OCI-LY3 (cell line): Measurements from ENCODE around the gene FYN.

Source experiments
- H2AFZ ChIP-seq: fragments of 200-600, 300-600 bp; shearing (Covaris generic); 2 replicates; pipeline ENCODE4 v1.6.0; 2014; ENCODE audit warnings: antibody characterized with exemption, low read depth, low read length
- H3K27ac ChIP-seq: fragments of 200-600, 300-600 bp; sonication (generic); 2 replicates; pipeline ENCODE4 v1.5.1; 2014; ENCODE audit warnings: mild to moderate bottlenecking, low read length, moderate library complexity, mixed read lengths
- H3K27me3 ChIP-seq: fragments of 200-600, 300-600 bp; sonication (generic); 2 replicates; pipeline ENCODE4 v1.6.1; 2014; ENCODE audit warnings: low read depth, low read length, mixed read lengths
- H3K36me3 ChIP-seq: fragments of 200-600, 300-600 bp; sonication (generic); replicated peaks from 2 replicates; pipeline ENCODE3; 2014; ENCODE audit warnings: low read depth, low read length, mixed read lengths
- H3K4me1 ChIP-seq: fragments of 300-600, 200-600 bp; sonication (generic); 2 replicates; pipeline ENCODE4 v1.6.1; 2014; ENCODE audit warnings: low read length, mixed read lengths
- H3K4me2 ChIP-seq: fragments of 200-600, 300-600 bp; sonication (generic); 2 replicates; pipeline ENCODE4 v1.6.1; 2014; ENCODE audit warnings: low read length, mixed read lengths
- H3K4me3 ChIP-seq: fragments of 300-600, 200-600 bp; sonication (generic); 2 replicates; pipeline ENCODE4 v1.5.1; 2014; ENCODE audit warnings: antibody characterized with exemption, mild to moderate bottlenecking, low read length, moderate library complexity
- H3K79me2 ChIP-seq: fragments of 300-600, 200-600 bp; shearing (Covaris generic); 2 replicates; pipeline ENCODE4 v1.6.1; 2014; ENCODE audit warnings: mild to moderate bottlenecking, low read length, mixed read lengths
- H3K9ac ChIP-seq: fragments of 300-600, 200-600 bp; shearing (Covaris generic); 2 replicates; pipeline ENCODE4 v1.6.0; 2014; ENCODE audit warnings: mild to moderate bottlenecking, low read length, moderate library complexity
- H3K9me3 ChIP-seq: fragments of 200-600, 300-600 bp; shearing (Covaris generic); 2 replicates; pipeline ENCODE4 v1.6.1; 2014; ENCODE audit warnings: low read length, mixed read lengths; ENCODE audit not compliant: insufficient read depth
- H4K20me1 ChIP-seq: fragments of 200-600, 300-600 bp; sonication (generic); 2 replicates; pipeline ENCODE4 v1.6.1; 2016; ENCODE audit warnings: low read length, mixed read lengths; ENCODE audit not compliant: insufficient read depth
- CTCF ChIP-seq: fragments of 200-600, 300-600 bp; sonication (generic); IDR thresholded peaks from 2 replicates; pipeline ENCODE4 v1.5.1; 2014; ENCODE audit warnings: antibody characterized with exemption, low read length, low read depth
- EZH2phosphoT487 ChIP-seq: fragments of 200-600 bp; shearing (Covaris generic); IDR thresholded peaks from 2 replicates; pipeline ENCODE4 v1.6.1; 2018; ENCODE audit warnings: antibody characterized with exemption, mixed run types, low read depth

The FYN gene

GRCh38 chr6:111709201-111709600 lies 164.1 kb downstream of the FYN start:
- Histone ChIP-seq H2AFZ (no peak overlapping the region), H3K4me1 (no peaks in the 10 kb centered on the region), H3K27ac (no peak overlapping the region), H3K79me2 (no peaks in the 10 kb centered on the region), H3K9ac (no peak overlapping the region), H3K36me3 (no peaks in the 10 kb centered on the region), H3K9me3 (no peaks in the 10 kb centered on the region), H3K4me2 (no peak overlapping the region), H3K27me3 (no peaks in the 10 kb centered on the region), H4K20me1 (no peaks in the 10 kb centered on the region), H3K4me3 (no peak overlapping the region)
- TF ChIP-seq EZH2phosphoT487 (no peak), CTCF (no peak)

GRCh38 chr6:111707773-111708172 lies 165.5 kb downstream of the FYN start:
- Histone ChIP-seq H3K4me3 (no peak overlapping the region), H3K4me2 (no peak overlapping the region), H3K36me3 (no peaks in the 10 kb centered on the region), H4K20me1 (no peaks in the 10 kb centered on the region), H3K27ac (no peak overlapping the region), H3K9ac (no peak overlapping the region), H3K27me3 (no peaks in the 10 kb centered on the region), H3K79me2 (no peaks in the 10 kb centered on the region), H3K9me3 (no peaks in the 10 kb centered on the region), H3K4me1 (no peaks in the 10 kb centered on the region), H2AFZ (no peak overlapping the region)
- TF ChIP-seq EZH2phosphoT487 (no peak), CTCF (no peak)

- Histone ChIP-seq H3K27me3 (no peaks in the 10 kb centered on the region), H3K4me1 (no peaks in the 10 kb centered on the region), H3K79me2 (no peaks in the 10 kb centered on the region), H3K9me3 (no peaks in the 10 kb centered on the region), H2AFZ (no peak overlapping the region), H3K4me2 (no peak overlapping the region), H3K4me3 (no peak overlapping the region), H3K9ac (no peak overlapping the region), H3K36me3 (no peaks in the 10 kb centered on the region), H3K27ac (no peak overlapping the region), H4K20me1 (no peaks in the 10 kb centered on the region)
- TF ChIP-seq CTCF (no peak), EZH2phosphoT487 (no peak)
These were observed 166.3 kb downstream of the FYN start for GRCh38 chr6:111706841-111707391.

GRCh38 chr6:111703723-111704122 lies 169.5 kb downstream of the FYN start:
- no peak overlapping the region for H3K27ac ChIP-seq
- H3K27me3 ChIP-seq = no peaks in the 10 kb centered on the region
- H3K4me2 ChIP-seq = no peak overlapping the region
- H2AFZ ChIP-seq = no peak overlapping the region
- no peak overlapping the region for H3K9ac ChIP-seq
- H3K79me2 ChIP-seq = no peaks in the 10 kb centered on the region
- TF ChIP-seq EZH2phosphoT487 (no peak), CTCF (no peak)
- no peaks in the 10 kb centered on the region for H3K36me3 ChIP-seq
- H3K4me3 ChIP-seq = no peak overlapping the region
- H3K4me1 ChIP-seq = no peaks in the 10 kb centered on the region
- H4K20me1 ChIP-seq = no peaks in the 10 kb centered on the region
- H3K9me3 ChIP-seq = no peaks in the 10 kb centered on the region
